Neural progenitor cell (in vitro differentiated cells): ENCODE data around the gene SPTBN1.

Experiments
- CTCF ChIP-seq: fragments of 200-600 bp; sonication (generic); IDR thresholded peaks from 2 replicates; pipeline ENCODE4 v1.5.1; 2017; ENCODE audit warnings: antibody characterized with exemption, mild to moderate bottlenecking
- EZH2 ChIP-seq: fragments of 200-600 bp; sonication (generic); IDR thresholded peaks from 2 replicates; pipeline ENCODE4 v1.6.1; 2017; ENCODE audit warnings: antibody characterized with exemption, mild to moderate bottlenecking, moderate library complexity
- EZH2phosphoT487 ChIP-seq: fragments of 200-600 bp; sonication (generic); IDR thresholded peaks from 2 replicates; pipeline ENCODE4 v1.6.1; 2017; ENCODE audit warnings: antibody characterized with exemption

- TF ChIP-seq CTCF, result no peak
- no peak for TF ChIP-seq EZH2
- TF ChIP-seq EZH2phosphoT487, result no peak
Observed at GRCh38 chr2:54609647-54610046, 153.5 kb downstream of the SPTBN1 start.
